HAP-1 (cell line): ENCODE measurements around the gene MATR3.
"Not testable (repeated sequence)": the region's sequence is repeated elsewhere in the genome, so short reads cannot be mapped to it uniquely, and the experiment has no call there.

ENCODE experiments used
- DNase-seq, 2 experiments: peaks; one replicate each; pipeline ENCODE4 v3.0.0-alpha.2; 2016 to 2020; ENCODE audit warnings: low spot score in 2 of 2
- H3K27me3 ChIP-seq: fragments of 250-450 bp; sonication (Bioruptor Pico); 2 replicates; pipeline ENCODE4 v1.5.1; 2020; ENCODE audit warnings: low read depth, mild to moderate bottlenecking, moderate library complexity
- H3K36me3 ChIP-seq: fragments of 250-450 bp; sonication (Bioruptor Pico); replicated peaks from 2 replicates; pipeline ENCODE4 v1.5.1; 2020; ENCODE audit warnings: mild to moderate bottlenecking
- H3K4me1 ChIP-seq: fragments of 250-450 bp; sonication (Bioruptor Pico); 2 replicates; pipeline ENCODE4 v1.5.1; 2020; ENCODE audit warnings: mild to moderate bottlenecking
- H3K4me3 ChIP-seq: fragments of 250-450 bp; sonication (Bioruptor Pico); 2 replicates; pipeline ENCODE4 v1.5.1; 2020; ENCODE audit warnings: mild to moderate bottlenecking, moderate library complexity
- H3K9me3 ChIP-seq: fragments of 250-450 bp; sonication (Bioruptor Pico); 2 replicates; pipeline ENCODE4 v1.5.1; 2020; ENCODE audit warnings: mild to moderate bottlenecking, moderate library complexity
- in situ Hi-C: fragments of 300-500 bp; cut with MboI; formaldehyde crosslinking; loops from 3 replicates; pipeline ENCODE4 v1.14.3; 2020; ENCODE audit warnings: low sequenced_read_pairs, inconsistent platforms, mixed read lengths

MATR3 gene

DNA sequence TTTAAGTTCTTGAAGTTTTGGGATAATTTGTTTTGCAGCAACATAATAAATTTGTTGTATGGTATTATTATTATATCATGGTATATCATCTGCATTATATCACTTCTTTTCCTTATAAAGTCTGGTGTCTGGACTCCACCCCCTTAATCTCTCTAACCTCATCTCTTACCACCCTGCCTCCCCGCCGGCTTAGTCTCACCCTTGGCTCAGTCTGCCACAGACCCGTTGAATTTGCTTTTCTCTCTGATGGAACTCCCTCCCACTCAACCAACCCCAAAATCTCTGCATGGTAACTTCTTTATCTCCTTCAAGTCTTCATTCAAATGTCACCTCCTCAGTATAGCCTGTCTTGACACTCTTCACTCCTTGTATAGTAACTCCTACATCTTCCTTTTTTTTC is 29.6 kb upstream of the MATR3 start:
- Histone ChIP-seq H3K27me3 (no peaks in the 10 kb centered on the region), H3K4me3 (no peak overlapping the region), H3K9me3 (no peaks in the 10 kb centered on the region), H3K36me3 (no peaks in the 10 kb centered on the region), H3K4me1 (peaks cover 13% of the 10 kb centered on the region)
- no peak for DNase-seq
- in situ Hi-C loops, result loop anchor here (10.0 to 25.0 kb wide), 2 partner anchors 452 to 629 kb away; no protein-coding TSS in a partner anchor

DNA sequence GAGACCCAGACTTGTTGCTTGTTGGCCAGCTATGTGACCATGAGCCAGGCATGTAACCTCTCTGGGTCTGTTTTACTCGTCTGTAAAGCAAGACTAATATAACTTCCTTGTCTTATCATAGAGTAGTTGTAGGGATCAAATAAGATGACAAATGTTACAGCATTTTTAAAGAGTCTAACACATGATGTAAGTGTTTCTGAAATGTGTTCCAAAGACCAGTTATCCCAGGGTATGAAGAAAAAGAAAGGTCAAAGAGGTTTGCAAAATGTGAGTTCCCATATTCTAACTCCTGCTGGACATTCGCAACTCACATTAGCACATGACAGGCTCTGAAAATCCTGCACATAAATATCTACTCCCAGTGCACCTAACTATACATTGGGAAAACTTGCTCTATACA is 28.5 kb upstream of the MATR3 start:
- H3K9me3 ChIP-seq, result no peaks in the 10 kb centered on the region
- no peaks in the 10 kb centered on the region for H3K36me3 ChIP-seq
- in situ Hi-C loops, result loop anchor here (10.0 to 25.0 kb wide), 2 partner anchors 453 to 630 kb away; no protein-coding TSS in a partner anchor
- no peaks in the 10 kb centered on the region for H3K27me3 ChIP-seq
- H3K4me1 ChIP-seq, result peaks cover 16% of the 10 kb centered on the region
- no peak overlapping the region for H3K4me3 ChIP-seq
- no peak for DNase-seq

DNA sequence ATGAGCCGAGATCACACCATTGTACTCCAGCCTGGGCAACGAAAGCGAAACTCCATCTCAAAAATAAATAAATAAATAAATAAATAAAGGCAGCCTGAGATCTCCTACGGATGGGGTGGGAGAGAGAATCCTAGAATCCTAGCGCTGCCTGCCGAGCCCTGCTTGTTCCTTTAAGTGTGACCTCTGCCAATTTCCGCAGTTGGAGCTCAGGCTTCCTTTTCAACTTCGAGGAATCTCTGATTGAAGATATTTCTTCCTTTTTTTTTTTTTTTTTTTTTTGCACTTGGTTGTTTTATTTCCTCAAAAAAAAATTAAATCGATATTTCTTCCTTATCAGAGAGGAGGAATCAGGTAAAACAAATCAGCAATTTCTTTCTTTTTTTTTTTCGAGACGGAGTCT is 27.3 kb upstream of the MATR3 start:
- no peaks in the 10 kb centered on the region for H3K36me3 ChIP-seq
- H3K27me3 ChIP-seq, result no peaks in the 10 kb centered on the region
- peaks cover 18% of the 10 kb centered on the region for H3K4me1 ChIP-seq
- in situ Hi-C loops, result loop anchor here (10.0 to 25.0 kb wide), 2 partner anchors 454 to 631 kb away; no protein-coding TSS in a partner anchor
- no peak for DNase-seq
- no peaks in the 10 kb centered on the region for H3K9me3 ChIP-seq
- H3K4me3 ChIP-seq, result no peak overlapping the region

GRCh38 chr5:139267481-139267880 is 26.1 kb upstream of the MATR3 start:
- in situ Hi-C loops, result loop anchor here (10.0 to 25.0 kb wide), 2 partner anchors 455 to 633 kb away; no protein-coding TSS in a partner anchor
- Histone ChIP-seq H3K27me3 (no peaks in the 10 kb centered on the region), H3K4me3 (no peak overlapping the region), H3K36me3 (no peaks in the 10 kb centered on the region), H3K4me1 (peaks cover 29% of the 10 kb centered on the region), H3K9me3 (no peaks in the 10 kb centered on the region)
- no peak for DNase-seq

- Histone ChIP-seq H3K9me3 (no peaks in the 10 kb centered on the region), H3K4me1 (peaks cover 37% of the 10 kb centered on the region), H3K4me3 (no peak overlapping the region), H3K27me3 (no peaks in the 10 kb centered on the region), H3K36me3 (no peaks in the 10 kb centered on the region)
- in situ Hi-C loops, result loop anchor here (10.0 to 25.0 kb wide), 2 partner anchors 456 to 634 kb away; no protein-coding TSS in a partner anchor
- DNase-seq, result no peak
Observed at GRCh38 chr5:139268364-139269202, 25.0 kb upstream of the MATR3 start.

GRCh38 chr5:139270718-139271117 is 22.8 kb upstream of the MATR3 start:
- H3K27me3 ChIP-seq, H3K9me3 ChIP-seq, DNase-seq, H3K36me3 ChIP-seq, H3K4me3 ChIP-seq: not testable (repeated sequence)
- in situ Hi-C loops, result loop anchor here (10.0 to 25.0 kb wide), 2 partner anchors 458 to 696 kb away; partner anchors contain the start of gene HSPA9
- H3K4me1 ChIP-seq, result peaks cover 41% of the 10 kb centered on the region

GRCh38 chr5:139271201-139272027 is 22.1 kb upstream of the MATR3 start:
- in situ Hi-C loops, result loop anchor here (10.0 to 25.0 kb wide), 2 partner anchors 459 to 697 kb away; partner anchors contain the start of gene HSPA9

DNA sequence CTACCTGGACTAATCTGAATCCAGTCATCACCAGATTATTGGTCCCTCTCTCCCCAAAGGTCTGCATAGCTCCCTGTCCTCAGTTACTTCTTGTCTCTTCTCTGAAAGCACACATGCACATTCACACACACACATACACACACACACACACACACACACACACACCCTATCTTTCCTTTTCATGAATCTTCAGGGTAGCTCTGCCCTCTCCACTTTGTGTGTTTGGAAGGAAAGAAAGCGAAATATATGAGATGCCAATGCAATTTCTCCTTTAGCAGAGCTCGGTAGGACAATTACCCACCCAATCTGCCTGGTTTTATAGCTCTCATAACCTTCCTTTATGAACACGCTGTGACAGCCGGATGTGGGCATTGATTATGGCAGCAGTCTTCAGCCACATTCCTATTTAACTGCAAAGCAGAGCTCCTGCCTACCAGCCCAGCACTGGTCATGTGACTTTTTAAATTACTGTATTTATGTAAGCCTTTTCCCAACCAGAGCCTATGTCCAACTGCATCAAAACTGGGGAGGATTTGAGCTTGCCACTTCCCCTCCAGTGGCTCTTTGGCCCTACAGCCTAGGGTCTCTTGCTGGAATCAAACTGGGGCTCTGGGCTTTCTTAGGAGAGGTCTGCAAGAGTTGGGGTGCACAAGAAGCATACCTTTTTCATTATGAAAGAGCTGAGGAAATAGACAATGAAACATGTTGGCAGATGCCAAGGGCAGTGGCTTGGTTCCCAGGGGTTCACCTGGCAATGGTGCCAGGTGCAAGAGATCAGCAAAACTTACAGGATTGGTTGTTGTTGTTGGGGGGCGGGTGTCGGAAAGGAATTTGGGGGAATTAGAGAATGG is 20.8 kb upstream of the MATR3 start:
- in situ Hi-C loops, result loop anchor here (10.0 to 25.0 kb wide), 2 partner anchors 460 to 698 kb away; partner anchors contain the start of gene HSPA9
- H3K27me3 ChIP-seq, result no peaks in the 10 kb centered on the region
- no peak overlapping the region for H3K4me3 ChIP-seq
- peak; percentile 56 to 66 for DNase-seq
- H3K4me1 ChIP-seq, result peaks cover 59% of the 10 kb centered on the region
- H3K9me3 ChIP-seq, result no peaks in the 10 kb centered on the region
- H3K36me3 ChIP-seq, result peaks cover 26% of the 10 kb centered on the region

More at GRCh38 chr5:139271201-139272027, 22.1 kb upstream of the MATR3 start:
- Histone ChIP-seq H3K4me1 (peaks cover 48% of the 10 kb centered on the region), H3K4me3 (no peak overlapping the region), H3K27me3 (no peaks in the 10 kb centered on the region), H3K36me3 (peaks cover 14% of the 10 kb centered on the region), H3K9me3 (no peaks in the 10 kb centered on the region)
- peak in 1 of 2 experiments; percentile 73 for DNase-seq

DNA sequence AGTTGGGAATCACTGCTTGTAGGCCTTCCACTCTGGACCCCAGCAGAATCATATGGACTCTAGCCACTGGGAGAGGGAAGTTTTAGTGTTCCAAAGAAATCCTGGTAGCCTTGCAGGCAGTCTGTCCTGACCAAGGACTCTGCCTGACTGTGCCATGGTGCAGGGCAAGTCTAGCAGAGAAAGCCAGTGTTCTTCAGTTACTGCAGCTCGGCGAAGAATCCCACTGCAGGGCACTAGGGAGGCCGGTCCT is 20.3 kb upstream of the MATR3 start:
- Histone ChIP-seq H3K36me3 (peaks cover 32% of the 10 kb centered on the region), H3K4me1 (peaks cover 60% of the 10 kb centered on the region), H3K4me3 (peak overlapping the region; percentile 63), H3K9me3 (no peaks in the 10 kb centered on the region), H3K27me3 (no peaks in the 10 kb centered on the region)
- DNase-seq, result peak in 1 of 2 experiments; percentile 49
- in situ Hi-C loops, result loop anchor here (10.0 to 25.0 kb wide), 2 partner anchors 461 to 698 kb away; partner anchors contain the start of gene HSPA9

DNA sequence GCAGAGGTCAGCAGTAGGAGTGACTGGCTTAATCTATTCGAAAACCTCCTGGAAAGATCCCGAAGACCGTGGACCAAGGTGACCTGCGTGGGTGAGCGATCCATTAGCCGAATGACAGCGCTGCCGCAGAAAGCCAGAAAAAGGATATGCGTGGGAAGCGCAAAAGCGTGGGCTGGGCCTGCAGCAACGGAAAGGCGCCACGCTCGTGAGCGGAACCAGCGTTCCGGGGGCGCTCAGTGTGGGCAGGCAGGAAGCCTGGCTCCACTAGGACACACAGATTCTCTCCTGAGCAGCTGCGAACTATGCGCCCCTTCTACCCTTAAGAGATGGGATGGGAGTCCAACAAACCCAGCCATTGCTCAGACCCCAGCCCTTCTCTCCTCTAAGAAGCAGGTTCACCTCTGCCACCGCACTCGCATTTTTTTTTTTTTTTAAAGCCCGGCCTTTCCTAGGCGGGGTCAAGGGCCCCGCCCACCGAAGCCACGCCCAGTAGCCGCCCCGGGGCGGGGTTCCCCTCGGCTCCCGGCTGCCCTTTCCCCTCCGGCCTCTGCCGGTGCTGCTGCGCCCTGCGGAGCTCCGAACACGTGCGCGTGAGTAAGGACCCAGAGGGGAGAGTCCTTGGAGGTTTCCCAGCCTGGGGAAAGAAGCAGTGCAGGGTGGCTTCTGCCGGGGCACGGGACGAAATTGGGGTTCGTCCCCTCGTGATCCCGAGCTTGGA is 19.8 kb upstream of the MATR3 start:
- DNase-seq, result peak; percentile 80 to 90
- no peaks in the 10 kb centered on the region for H3K9me3 ChIP-seq
- H3K27me3 ChIP-seq, result no peaks in the 10 kb centered on the region
- H3K4me1 ChIP-seq, result peaks cover 59% of the 10 kb centered on the region
- peak overlapping the region; percentile 63 for H3K4me3 ChIP-seq
- peaks cover 37% of the 10 kb centered on the region for H3K36me3 ChIP-seq
- in situ Hi-C loops, result loop anchor here (10.0 to 25.0 kb wide), 2 partner anchors 461 to 699 kb away; partner anchors contain the start of gene HSPA9

- H3K4me3 ChIP-seq, result peak overlapping the region; percentile 63
- H3K4me1 ChIP-seq, result peaks cover 71% of the 10 kb centered on the region
- no peaks in the 10 kb centered on the region for H3K27me3 ChIP-seq
- peak in 1 of 2 experiments; percentile 36 for DNase-seq
- H3K36me3 ChIP-seq, result peaks cover 55% of the 10 kb centered on the region
- in situ Hi-C loops, result loop anchor here (10.0 kb wide), 1 partner anchor 701 kb away; the partner anchor contains the start of gene HSPA9
- H3K9me3 ChIP-seq, result no peaks in the 10 kb centered on the region
Observed at GRCh38 chr5:139275536-139275935, 18.0 kb upstream of the MATR3 start.

DNA sequence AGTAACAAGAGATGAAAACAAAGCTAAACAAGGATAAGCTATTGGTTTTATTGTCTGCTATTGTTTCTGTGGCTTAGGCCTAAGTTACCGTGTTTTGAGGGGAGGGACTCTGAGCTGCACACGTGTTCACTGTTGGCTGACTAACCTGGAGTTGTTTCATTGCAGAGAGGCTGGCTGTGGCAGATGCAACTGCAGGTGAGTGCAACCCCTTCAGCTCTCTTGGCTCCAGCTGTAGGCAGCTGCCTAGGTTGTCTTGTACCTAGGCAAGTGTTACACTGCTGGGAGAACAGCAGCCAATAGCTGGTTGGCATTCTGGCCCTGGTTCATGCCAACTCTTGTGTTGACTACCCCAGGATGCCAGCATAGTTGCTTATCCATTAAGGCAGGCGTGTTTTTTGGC is 17.6 kb upstream of the MATR3 start:
- peaks cover 59% of the 10 kb centered on the region for H3K36me3 ChIP-seq
- no peaks in the 10 kb centered on the region for H3K27me3 ChIP-seq
- H3K4me3 ChIP-seq, result peak overlapping the region; percentile 63
- peaks cover 70% of the 10 kb centered on the region for H3K4me1 ChIP-seq
- peak; percentile 48 to 74 for DNase-seq
- in situ Hi-C loops, result loop anchor here (10.0 kb wide), 1 partner anchor 701 kb away; the partner anchor contains the start of gene HSPA9
- H3K9me3 ChIP-seq, result no peaks in the 10 kb centered on the region
